Panc1 (cell line): ENCODE data around the gene NPR2.

Source experiments
- CTCF ChIP-seq: fragments of 450-650 bp; IDR thresholded peaks from 2 replicates; pipeline ENCODE4 v1.5.1; 2017; ENCODE audit warnings: mild to moderate bottlenecking
- POLR2AphosphoS5 ChIP-seq: IDR thresholded peaks from 2 replicates; pipeline ENCODE4 v1.6.1; 2012; ENCODE audit warnings: mild to moderate bottlenecking, low read depth, low read length, moderate library complexity
- REST ChIP-seq, 2 experiments: IDR thresholded peaks; 2 replicates each; pipeline ENCODE4 v1.6.1; 2011 to 2012; ENCODE audit warnings: low read depth in 2 of 2, control low read depth in 1 of 2, low read length in 1 of 2, mild to moderate bottlenecking in 1 of 2, moderate library complexity in 1 of 2; ENCODE audit not compliant: insufficient read depth in 1 of 2
- TCF7L2 ChIP-seq: IDR thresholded peaks from 2 replicates; pipeline ENCODE4 v1.6.1; 2011; ENCODE audit warnings: mild to moderate bottlenecking, low read depth, low read length, inconsistent platforms

GRCh38 chr9:35808433-35808832 lies 17.0 kb downstream of the NPR2 start:
- TF ChIP-seq CTCF, result no peak
- TF ChIP-seq POLR2AphosphoS5, result no peak
- TF ChIP-seq REST (IDR thresholded peaks at IDR 0.05; ENCODE audit: insufficient read depth in 1 of 2, low read depth in 2 of 2, low read length in 1 of 2), result no peak
- TF ChIP-seq TCF7L2, result no peak
